Measurements from ENCODE around the gene LRRC71. TPM values are rescaled to one million over a fixed set of nuclear protein-coding genes. Genes with fewer than 3 reads are reported as not detected.

The LRRC71 gene
- total and polyA plus RNA-seq, 2 of the 13 experiments (the other 11 are each of a cell fraction or from before 2014, with no cell fraction given): not detected

- TF ChIP-seq TSC22D2 (CRISPR knock-in tag; IDR thresholded peaks at IDR 0.05; ENCODE audit: borderline replicate concordance) (no peak), MYNN (CRISPR knock-in tag; IDR thresholded peaks at IDR 0.05; ENCODE audit: low read depth) (no peak), ZNF83 (CRISPR knock-in tag; IDR thresholded peaks at IDR 0.05; ENCODE audit: borderline replicate concordance) (no peak), SMAD3 (CRISPR knock-in tag; IDR thresholded peaks at IDR 0.05) (no peak), GLI4 (CRISPR knock-in tag; IDR thresholded peaks at IDR 0.05; ENCODE audit: borderline replicate concordance) (no peak), PTBP1 (IDR thresholded peaks at IDR 0.05; ENCODE audit: low read depth, low read length, poor library complexity, severe bottlenecking) (no peak), SCMH1 (CRISPR knock-in tag; IDR thresholded peaks at IDR 0.05; ENCODE audit: borderline replicate concordance) (no peak)
These were observed 26.7 kb downstream of the LRRC71 start (continued) for GRCh38 chr1:156947127-156947526.

GRCh38 chr1:156947818-156948525, 27.5 kb downstream of the LRRC71 start:
- FAIRE-seq: no peak
- DNase-seq (ENCODE audit: low spot score): no peak
- no TSS peak for BruUV-seq (replicated peaks)
- TF ChIP-seq ATF1 (CRISPR knock-in tag; IDR thresholded peaks at IDR 0.05): no peak
- TF ChIP-seq AGO2 (optimal IDR thresholded peaks at IDR 0.05; ENCODE audit: low read depth, low read length): peak; percentile 20
- TF ChIP-seq ZNF276 (CRISPR knock-in tag; IDR thresholded peaks at IDR 0.05; ENCODE audit: low read depth): no peak
- no peak overlapping the region for H3K4me3 ChIP-seq (replicated peaks in 1 of 3; ENCODE audit: insufficient read depth in 1 of 3, low read depth in 2 of 3, low read length in 3 of 3)
- intact Hi-C loops (cut with micrococcal nuclease; ENCODE audit: unreplicated experiment) (no loop called here), in situ Hi-C loops (cut with HindIII; ENCODE audit: extremely low pct_ligation_motif_present, low pct_unique_long_range_greater_than_20kb) (no loop called here)
- no peaks in the 10 kb centered on the region for H3K9me3 ChIP-seq (ENCODE audit: low read length)
- WGBS (ENCODE audit: low lambda C conversion rate): 96% methylated on average over 12 of the region's 17 CpGs
- CTCF ChIA-PET (ENCODE audit: low intra/inter-chr PET ratio, low total read pairs): no interaction called here
- H3K36me3 ChIP-seq (replicated peaks in 1 of 2; ENCODE audit: control insufficient read depth in 1 of 2, insufficient read depth in 2 of 2, low read length in 2 of 2): peaks cover 27 to 79% of the 10 kb centered on the region in 2 experiments
- no peak overlapping the region for H2AFZ ChIP-seq (ENCODE audit: low read length)
- no peak overlapping the region for H3K4me2 ChIP-seq (ENCODE audit: low read depth, low read length)
- POLR2A ChIA-PET: no interaction called here
- no peaks in the 10 kb centered on the region for H4K20me1 ChIP-seq (ENCODE audit: insufficient read depth, low read length)
- H3K27ac ChIP-seq (ENCODE audit: extremely low read length, insufficient read depth, low read length): no peak overlapping the region
- no peaks in the 10 kb centered on the region for H3K4me1 ChIP-seq (ENCODE audit: insufficient read depth, low read length)
- no peak overlapping the region for H3K9ac ChIP-seq (ENCODE audit: insufficient read depth, low read depth, low read length)
- no peaks in the 10 kb centered on the region for H3K79me2 ChIP-seq (ENCODE audit: insufficient read depth, low read length)
- ATAC-seq: no peak
- H3K27me3 ChIP-seq (ENCODE audit: control insufficient read depth in 1 of 2, insufficient read depth in 2 of 2, low read length in 2 of 2): no peaks in the 10 kb centered on the region

Data from HepG2 (cell line).